Mesothelial cell of epicardium (in vitro differentiated cells): ENCODE measurements around the gene NTN4. TPM values are rescaled to one million over a fixed set of nuclear protein-coding genes. Genes with fewer than 3 reads are reported as not detected.

Source experiments
- DNase-seq, 2 experiments: peaks; one replicate each; pipeline ENCODE4 v3.0.0; 2021; ENCODE audit warnings: low spot score in 2 of 2; ENCODE audit not compliant: unreplicated experiment in 2 of 2
- H3K27ac Mint-ChIP-seq: 2 replicates; pipeline ENCODE4 v1.8.0; 2021; ENCODE audit warnings: mixed read lengths
- H3K27me3 Mint-ChIP-seq: 2 replicates; pipeline ENCODE4 v1.8.0; 2021; ENCODE audit warnings: low read depth, mixed read lengths
- H3K36me3 Mint-ChIP-seq: 2 replicates; pipeline ENCODE4 v1.8.0; 2021; ENCODE audit warnings: mixed read lengths
- H3K4me1 Mint-ChIP-seq: 2 replicates; pipeline ENCODE4 v1.8.0; 2021; ENCODE audit warnings: mixed read lengths
- H3K4me3 Mint-ChIP-seq: 2 replicates; pipeline ENCODE4 v1.8.0; 2021; ENCODE audit warnings: mild to moderate bottlenecking, moderate library complexity, mixed read lengths
- H3K9me3 Mint-ChIP-seq: 2 replicates; pipeline ENCODE4 v1.8.0; 2021; ENCODE audit warnings: mixed read lengths
- total RNA-seq: library from RNA; stranded (reverse); gene quantifications from 3 replicates; pipeline ENCODE4 v1.2.1, GENCODE V29; 2021
- TF ChIP-seq, protein P1 (sequence below): fragments of 200-600 bp; sonication (generic); IDR thresholded peaks from one replicate; pipeline ENCODE4 v1.5.0; 2021; ENCODE audit warnings: antibody characterized with exemption; ENCODE audit not compliant: unreplicated experiment

The NTN4 gene
- total RNA-seq, 1 donor from 2014 or later, result 6.0 TPM

- DNase-seq, result no peak
- Mint-ChIP-seq H3K27me3 (peaks cover 5% of the 10 kb centered on the region), H3K9me3 (peaks cover 21% of the 10 kb centered on the region), H3K27ac (no peak overlapping the region), H3K4me3 (no peak overlapping the region), H3K4me1 (no peaks in the 10 kb centered on the region), H3K36me3 (peaks cover 19% of the 10 kb centered on the region)
- TF ChIP-seq, protein P1, sequence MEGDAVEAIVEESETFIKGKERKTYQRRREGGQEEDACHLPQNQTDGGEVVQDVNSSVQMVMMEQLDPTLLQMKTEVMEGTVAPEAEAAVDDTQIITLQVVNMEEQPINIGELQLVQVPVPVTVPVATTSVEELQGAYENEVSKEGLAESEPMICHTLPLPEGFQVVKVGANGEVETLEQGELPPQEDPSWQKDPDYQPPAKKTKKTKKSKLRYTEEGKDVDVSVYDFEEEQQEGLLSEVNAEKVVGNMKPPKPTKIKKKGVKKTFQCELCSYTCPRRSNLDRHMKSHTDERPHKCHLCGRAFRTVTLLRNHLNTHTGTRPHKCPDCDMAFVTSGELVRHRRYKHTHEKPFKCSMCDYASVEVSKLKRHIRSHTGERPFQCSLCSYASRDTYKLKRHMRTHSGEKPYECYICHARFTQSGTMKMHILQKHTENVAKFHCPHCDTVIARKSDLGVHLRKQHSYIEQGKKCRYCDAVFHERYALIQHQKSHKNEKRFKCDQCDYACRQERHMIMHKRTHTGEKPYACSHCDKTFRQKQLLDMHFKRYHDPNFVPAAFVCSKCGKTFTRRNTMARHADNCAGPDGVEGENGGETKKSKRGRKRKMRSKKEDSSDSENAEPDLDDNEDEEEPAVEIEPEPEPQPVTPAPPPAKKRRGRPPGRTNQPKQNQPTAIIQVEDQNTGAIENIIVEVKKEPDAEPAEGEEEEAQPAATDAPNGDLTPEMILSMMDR, result no peak
Observed at GRCh38 chr12:95774311-95775045, 16.1 kb downstream of the NTN4 start.

DNA sequence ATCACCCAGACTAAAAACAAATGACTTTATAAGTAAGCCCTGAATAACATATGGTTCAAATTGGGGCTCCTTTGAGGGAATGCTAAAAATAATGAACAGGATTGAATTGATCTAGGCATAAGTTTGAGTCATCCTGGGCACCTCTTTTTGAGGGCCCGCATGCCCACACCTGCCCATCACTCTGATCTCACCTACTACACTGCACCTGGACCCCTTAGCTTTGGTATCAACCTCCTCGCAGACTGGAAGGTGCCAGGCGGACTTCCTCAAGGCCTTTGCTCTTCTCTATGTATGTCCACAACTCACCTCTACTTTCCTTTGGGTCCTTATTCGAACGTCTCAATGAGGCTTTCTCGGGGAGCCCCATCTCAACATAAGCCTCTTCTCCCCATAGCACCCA lies 17.2 kb downstream of the NTN4 start:
- no peak for DNase-seq
- Mint-ChIP-seq H3K4me1 (no peaks in the 10 kb centered on the region), H3K9me3 (peaks cover 21% of the 10 kb centered on the region), H3K27ac (no peak overlapping the region), H3K27me3 (peaks cover 14% of the 10 kb centered on the region), H3K4me3 (no peak overlapping the region), H3K36me3 (peaks cover 16% of the 10 kb centered on the region)
- TF ChIP-seq, protein P1, result no peak

DNA sequence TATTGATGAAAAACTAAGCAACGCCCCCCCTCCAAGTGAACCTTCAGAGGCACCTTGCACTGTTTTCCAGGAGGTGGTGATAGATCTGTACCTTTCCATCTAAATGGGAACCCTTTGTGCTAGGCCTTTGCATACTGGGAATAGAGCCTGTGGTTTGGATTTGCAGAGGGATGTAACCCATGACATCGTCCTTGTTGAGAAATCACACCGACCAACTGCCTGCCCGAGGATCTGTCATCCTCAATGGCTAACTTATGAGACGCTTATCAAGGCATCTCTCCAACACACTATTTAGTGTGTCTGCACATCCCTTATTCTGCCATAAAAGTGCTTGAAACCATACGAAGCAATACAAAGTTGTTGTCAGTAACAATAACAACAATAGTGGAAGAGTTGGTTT lies 22.9 kb downstream of the NTN4 start:
- no peak overlapping the region for H3K27ac Mint-ChIP-seq
- H3K9me3 Mint-ChIP-seq, result no peaks in the 10 kb centered on the region
- TF ChIP-seq, protein P1, result no peak
- peaks cover 27% of the 10 kb centered on the region for H3K4me1 Mint-ChIP-seq
- no peak overlapping the region for H3K4me3 Mint-ChIP-seq
- DNase-seq, result no peak
- peaks cover 3% of the 10 kb centered on the region for H3K36me3 Mint-ChIP-seq
- peaks cover 19% of the 10 kb centered on the region for H3K27me3 Mint-ChIP-seq

GRCh38 chr12:95766356-95767019 lies 24.1 kb downstream of the NTN4 start:
- TF ChIP-seq, protein P1, result no peak
- Mint-ChIP-seq H3K27ac (no peak overlapping the region), H3K4me1 (peaks cover 27% of the 10 kb centered on the region), H3K36me3 (peaks cover 3% of the 10 kb centered on the region), H3K4me3 (no peak overlapping the region), H3K27me3 (peaks cover 19% of the 10 kb centered on the region), H3K9me3 (no peaks in the 10 kb centered on the region)
- no peak for DNase-seq

GRCh38 chr12:95764848-95765247 lies 25.7 kb downstream of the NTN4 start:
- Mint-ChIP-seq H3K27me3 (peaks cover 16% of the 10 kb centered on the region), H3K27ac (peak overlapping the region; percentile 40), H3K4me1 (peaks cover 27% of the 10 kb centered on the region), H3K4me3 (no peak overlapping the region), H3K36me3 (peaks cover 7% of the 10 kb centered on the region), H3K9me3 (peaks cover 8% of the 10 kb centered on the region)
- TF ChIP-seq, protein P1, result no peak
- DNase-seq, result no peak
